GM23338 (cell line): ENCODE measurements around the gene GAPDH. TPM values are rescaled to one million over a fixed set of nuclear protein-coding genes. Genes with fewer than 3 reads are reported as not detected.

Source experiments
- ATAC-seq: fragments of 200-7000 bp; cut with Tn5 transposase; 3 replicates; pipeline ENCODE4 v1.9.1; 2020
- DNase-seq: peaks from one replicate; pipeline ENCODE4 v3.0.0-alpha.2; 2015; ENCODE audit warnings: low spot score
- H2AFZ ChIP-seq: fragments of 200-600 bp; sonication (generic); 2 replicates; pipeline ENCODE4 v1.8.0; 2016; ENCODE audit warnings: antibody characterized with exemption, mild to moderate bottlenecking, moderate library complexity
- H3F3A ChIP-seq: fragments of 200-600 bp; sonication (generic); replicated peaks from 2 replicates; pipeline ENCODE4 v1.8.0; 2017; ENCODE audit warnings: antibody characterized with exemption, mixed run types, low read depth
- H3K27ac ChIP-seq: fragments of 200-600 bp; sonication (generic); 2 replicates; pipeline ENCODE4 v1.6.1; 2016; ENCODE audit warnings: low read depth
- H3K27me3 ChIP-seq: fragments of 200-600 bp; sonication (generic); 2 replicates; pipeline ENCODE4 v1.8.0; 2016; ENCODE audit warnings: mild to moderate bottlenecking, mixed run types, moderate library complexity; ENCODE audit not compliant: insufficient read depth
- H3K36me3 ChIP-seq: fragments of 200-600 bp; sonication (generic); 2 replicates; pipeline ENCODE4 v1.8.0; 2016; ENCODE audit warnings: mild to moderate bottlenecking; ENCODE audit not compliant: insufficient read depth
- H3K4me1 ChIP-seq: fragments of 200-600 bp; sonication (generic); 2 replicates; pipeline ENCODE4 v1.8.0; 2016; ENCODE audit warnings: mild to moderate bottlenecking, moderate library complexity; ENCODE audit not compliant: insufficient read depth
- H3K4me2 ChIP-seq: fragments of 200-600 bp; sonication (generic); 2 replicates; pipeline ENCODE4 v1.7.1; 2017; ENCODE audit warnings: mixed run types
- H3K4me3 ChIP-seq: fragments of 200-600 bp; sonication (generic); 2 replicates; pipeline ENCODE4 v1.6.1; 2016; ENCODE audit warnings: mixed run types
- H3K79me2 ChIP-seq: fragments of 200-600 bp; sonication (generic); replicated peaks from 2 replicates; pipeline ENCODE4 v1.8.0; 2017; ENCODE audit warnings: mild to moderate bottlenecking; ENCODE audit not compliant: insufficient read depth
- H3K9me2 ChIP-seq: fragments of 200-600 bp; sonication (generic); 2 replicates; pipeline ENCODE4 v1.8.0; 2017; ENCODE audit not compliant: insufficient read depth
- H4K20me1 ChIP-seq: fragments of 200-600 bp; sonication (generic); replicated peaks from 2 replicates; pipeline ENCODE4 v1.8.0; 2017; ENCODE audit warnings: mild to moderate bottlenecking; ENCODE audit not compliant: insufficient read depth
- H3K27ac Mint-ChIP-seq: 2 replicates; pipeline ENCODE4 v1.8.0; 2020; ENCODE audit warnings: inconsistent platforms, mild to moderate bottlenecking, moderate library complexity, mixed read lengths
- H3K27me3 Mint-ChIP-seq: 3 replicates; pipeline ENCODE4 v1.8.0; 2022; ENCODE audit warnings: low read depth, mild to moderate bottlenecking, moderate library complexity, mixed read lengths, inconsistent platforms; ENCODE audit not compliant: insufficient read depth, poor library complexity
- H3K36me3 Mint-ChIP-seq: 3 replicates; pipeline ENCODE4 v1.8.0; 2021; ENCODE audit warnings: low read depth, mild to moderate bottlenecking, inconsistent platforms, moderate library complexity, mixed read lengths
- H3K4me1 Mint-ChIP-seq: 3 replicates; pipeline ENCODE4 v1.8.0; 2020; ENCODE audit warnings: mild to moderate bottlenecking, inconsistent platforms, mixed read lengths
- H3K4me3 Mint-ChIP-seq: 3 replicates; pipeline ENCODE4 v1.8.0; 2021; ENCODE audit warnings: moderate library complexity, mild to moderate bottlenecking, inconsistent platforms, mixed read lengths
- H3K9me3 Mint-ChIP-seq: 3 replicates; pipeline ENCODE4 v1.8.0; 2020; ENCODE audit warnings: moderate library complexity, mild to moderate bottlenecking, inconsistent platforms, mixed read lengths
- CREB1 ChIP-seq: fragments of 250-450 bp; sonication (Bioruptor Pico); IDR thresholded peaks from 2 replicates; pipeline ENCODE4 v1.5.0; 2020; ENCODE audit warnings: low read depth, mild to moderate bottlenecking, moderate library complexity
- CTCF ChIP-seq, 2 experiments: fragments of 200-600 bp in 1 of 2; sonication (generic) in 1 of 2; conservative IDR thresholded peaks; 2 replicates each; pipeline versions ENCODE4 v1.5.1 to v1.6.1; 2016 to 2017; ENCODE audit warnings: antibody characterized with exemption in 2 of 2, low read depth in 2 of 2, mild to moderate bottlenecking in 2 of 2, moderate library complexity in 1 of 2
- EZH2 ChIP-seq: fragments of 200-600 bp; sonication (generic); IDR thresholded peaks from one replicate; pipeline ENCODE4 v1.8.0; 2017; ENCODE audit warnings: antibody characterized with exemption, mild to moderate bottlenecking, low read depth; ENCODE audit not compliant: unreplicated experiment
- EZH2phosphoT487 ChIP-seq: fragments of 200-600 bp; sonication (generic); IDR thresholded peaks from one replicate; pipeline ENCODE4 v1.8.1; 2018; ENCODE audit warnings: antibody characterized with exemption; ENCODE audit not compliant: unreplicated experiment
- JUNB ChIP-seq: IDR thresholded peaks from one replicate; pipeline ENCODE4 v1.6.1; 2016; ENCODE audit warnings: antibody characterized with exemption; ENCODE audit not compliant: unreplicated experiment
- NANOG ChIP-seq: IDR thresholded peaks from 2 replicates; pipeline ENCODE4 v1.6.1; 2016; ENCODE audit warnings: antibody characterized with exemption, borderline replicate concordance
- POLR2AphosphoS5 ChIP-seq: IDR thresholded peaks from 2 replicates; pipeline ENCODE4 v1.6.1; 2016; ENCODE audit warnings: antibody characterized with exemption, low read depth
- STAT1 ChIP-seq: IDR thresholded peaks from one replicate; pipeline ENCODE4 v1.6.1; 2016; ENCODE audit warnings: antibody characterized with exemption; ENCODE audit not compliant: unreplicated experiment
- ZNF114 ChIP-seq: fragments of 250-450 bp; sonication (Bioruptor Pico); IDR thresholded peaks from 2 replicates; pipeline ENCODE4 v1.5.0; 2020; ENCODE audit warnings: mild to moderate bottlenecking, moderate library complexity
- ZNF331 ChIP-seq: fragments of 250-450 bp; sonication (Bioruptor Pico); IDR thresholded peaks from 2 replicates; pipeline ENCODE4 v1.5.0; 2020; ENCODE audit warnings: low read depth, mild to moderate bottlenecking, moderate library complexity
- ZNF462 ChIP-seq: fragments of 250-450 bp; sonication (Bioruptor Pico); IDR thresholded peaks from 2 replicates; pipeline ENCODE4 v1.5.0; 2020; ENCODE audit warnings: mild to moderate bottlenecking, moderate library complexity
- polyA plus RNA-seq: library from polyadenylated mRNA; unstranded; fragments of >200 nt; fragmentation: Nextera tagmentation; extraction: Ambion mirVana; gene quantifications from 2 replicates; pipeline ENCODE4 v1.2.1, GENCODE V29; 2016
- total RNA-seq: library from RNA; depleted of rRNA; stranded (reverse); fragments of >200 nt; shearing (Covaris generic); gene quantifications from 2 replicates; pipeline ENCODE4 v1.2.3, GENCODE V29; 2014
- TF ChIP-seq, protein P1 (sequence below): IDR thresholded peaks from 2 replicates; pipeline ENCODE4 v1.6.1; 2016; ENCODE audit warnings: antibody characterized with exemption
- TF ChIP-seq, protein P2 (sequence below): IDR thresholded peaks from one replicate; pipeline ENCODE4 v1.6.1; 2018; ENCODE audit warnings: antibody characterized with exemption; ENCODE audit not compliant: unreplicated experiment

Gene GAPDH
- total and polyA plus RNA-seq, 2 experiments from 2014 or later = 5,853 to 6,219 TPM

DNA sequence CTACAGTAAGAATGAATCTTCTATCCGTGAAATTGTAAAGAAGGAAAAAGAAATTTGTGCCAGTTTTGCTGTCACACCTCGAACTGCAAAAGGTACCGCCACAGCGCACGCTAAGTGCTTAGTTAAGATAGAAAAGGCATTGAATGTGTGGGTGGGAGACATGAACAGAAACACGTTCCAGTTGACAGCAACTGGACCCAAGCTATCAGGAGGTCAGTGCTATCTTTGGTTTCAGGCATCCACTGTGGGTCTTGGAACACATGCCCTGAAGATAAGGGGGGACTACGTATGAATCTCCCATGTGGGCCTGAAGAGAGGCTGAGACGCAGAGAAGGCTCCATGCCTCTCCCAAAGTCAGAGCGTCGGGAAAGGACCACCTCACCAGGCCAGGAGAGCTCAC is 11.7 kb downstream of the GAPDH start:
- Histone ChIP-seq H3K27me3 (no peaks in the 10 kb centered on the region), H3K4me3 (no peak overlapping the region), H3K9me2 (no peaks in the 10 kb centered on the region), H2AFZ (no peak overlapping the region), H3K4me1 (peaks cover under 1% of the 10 kb centered on the region; the same call in 1 of the 2 replicates), H4K20me1 (peaks cover 2% of the 10 kb centered on the region; the same call in 1 of the 2 replicates), H3K27ac (no peak overlapping the region), H3K4me2 (no peak overlapping the region), H3F3A (peaks cover 6% of the 10 kb centered on the region), H3K79me2 (no peaks in the 10 kb centered on the region), H3K36me3 (peaks cover 10% of the 10 kb centered on the region)
- H3K36me3 Mint-ChIP-seq = peaks cover 57% of the 10 kb centered on the region
- peaks cover 22% of the 10 kb centered on the region for H3K4me1 Mint-ChIP-seq
- H3K27ac Mint-ChIP-seq = no peak overlapping the region
- ATAC-seq (no peak), DNase-seq (no peak)
- TF ChIP-seq, protein P1, sequence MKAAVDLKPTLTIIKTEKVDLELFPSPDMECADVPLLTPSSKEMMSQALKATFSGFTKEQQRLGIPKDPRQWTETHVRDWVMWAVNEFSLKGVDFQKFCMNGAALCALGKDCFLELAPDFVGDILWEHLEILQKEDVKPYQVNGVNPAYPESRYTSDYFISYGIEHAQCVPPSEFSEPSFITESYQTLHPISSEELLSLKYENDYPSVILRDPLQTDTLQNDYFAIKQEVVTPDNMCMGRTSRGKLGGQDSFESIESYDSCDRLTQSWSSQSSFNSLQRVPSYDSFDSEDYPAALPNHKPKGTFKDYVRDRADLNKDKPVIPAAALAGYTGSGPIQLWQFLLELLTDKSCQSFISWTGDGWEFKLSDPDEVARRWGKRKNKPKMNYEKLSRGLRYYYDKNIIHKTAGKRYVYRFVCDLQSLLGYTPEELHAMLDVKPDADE = no peak
- TF ChIP-seq ZNF114 (CRISPR knock-in tag) (no peak), ZNF331 (CRISPR knock-in tag) (no peak), STAT1 (no peak), POLR2AphosphoS5 (no peak), CREB1 (no peak), JUNB (no peak), EZH2 (no peak), CTCF (conservative IDR thresholded peaks at IDR 0.05; ENCODE audit: low read depth in 2 of 2) (no peak), NANOG (no peak), ZNF462 (CRISPR knock-in tag) (no peak), EZH2phosphoT487 (no peak)
- TF ChIP-seq, protein P2, sequence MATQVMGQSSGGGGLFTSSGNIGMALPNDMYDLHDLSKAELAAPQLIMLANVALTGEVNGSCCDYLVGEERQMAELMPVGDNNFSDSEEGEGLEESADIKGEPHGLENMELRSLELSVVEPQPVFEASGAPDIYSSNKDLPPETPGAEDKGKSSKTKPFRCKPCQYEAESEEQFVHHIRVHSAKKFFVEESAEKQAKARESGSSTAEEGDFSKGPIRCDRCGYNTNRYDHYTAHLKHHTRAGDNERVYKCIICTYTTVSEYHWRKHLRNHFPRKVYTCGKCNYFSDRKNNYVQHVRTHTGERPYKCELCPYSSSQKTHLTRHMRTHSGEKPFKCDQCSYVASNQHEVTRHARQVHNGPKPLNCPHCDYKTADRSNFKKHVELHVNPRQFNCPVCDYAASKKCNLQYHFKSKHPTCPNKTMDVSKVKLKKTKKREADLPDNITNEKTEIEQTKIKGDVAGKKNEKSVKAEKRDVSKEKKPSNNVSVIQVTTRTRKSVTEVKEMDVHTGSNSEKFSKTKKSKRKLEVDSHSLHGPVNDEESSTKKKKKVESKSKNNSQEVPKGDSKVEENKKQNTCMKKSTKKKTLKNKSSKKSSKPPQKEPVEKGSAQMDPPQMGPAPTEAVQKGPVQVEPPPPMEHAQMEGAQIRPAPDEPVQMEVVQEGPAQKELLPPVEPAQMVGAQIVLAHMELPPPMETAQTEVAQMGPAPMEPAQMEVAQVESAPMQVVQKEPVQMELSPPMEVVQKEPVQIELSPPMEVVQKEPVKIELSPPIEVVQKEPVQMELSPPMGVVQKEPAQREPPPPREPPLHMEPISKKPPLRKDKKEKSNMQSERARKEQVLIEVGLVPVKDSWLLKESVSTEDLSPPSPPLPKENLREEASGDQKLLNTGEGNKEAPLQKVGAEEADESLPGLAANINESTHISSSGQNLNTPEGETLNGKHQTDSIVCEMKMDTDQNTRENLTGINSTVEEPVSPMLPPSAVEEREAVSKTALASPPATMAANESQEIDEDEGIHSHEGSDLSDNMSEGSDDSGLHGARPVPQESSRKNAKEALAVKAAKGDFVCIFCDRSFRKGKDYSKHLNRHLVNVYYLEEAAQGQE = no peak
- no peaks in the 10 kb centered on the region for H3K9me3 Mint-ChIP-seq
- H3K4me3 Mint-ChIP-seq = no peak overlapping the region
- H3K27me3 Mint-ChIP-seq = peaks cover 13% of the 10 kb centered on the region
